CD1c-positive myeloid dendritic cell (primary cell): ENCODE results near the gene VCP.
A peak's percentile ranks its signal among the peaks of the same experiment; 100 is the strongest.
"Not testable (repeated sequence)": the region's sequence is repeated elsewhere in the genome, so short reads cannot be mapped to it uniquely, and the experiment has no call there.

Experiments
- DNase-seq: peaks from one replicate; pipeline ENCODE4 v3.0.0-alpha.2; 2016; ENCODE audit errors: extremely low spot score

VCP gene

DNA sequence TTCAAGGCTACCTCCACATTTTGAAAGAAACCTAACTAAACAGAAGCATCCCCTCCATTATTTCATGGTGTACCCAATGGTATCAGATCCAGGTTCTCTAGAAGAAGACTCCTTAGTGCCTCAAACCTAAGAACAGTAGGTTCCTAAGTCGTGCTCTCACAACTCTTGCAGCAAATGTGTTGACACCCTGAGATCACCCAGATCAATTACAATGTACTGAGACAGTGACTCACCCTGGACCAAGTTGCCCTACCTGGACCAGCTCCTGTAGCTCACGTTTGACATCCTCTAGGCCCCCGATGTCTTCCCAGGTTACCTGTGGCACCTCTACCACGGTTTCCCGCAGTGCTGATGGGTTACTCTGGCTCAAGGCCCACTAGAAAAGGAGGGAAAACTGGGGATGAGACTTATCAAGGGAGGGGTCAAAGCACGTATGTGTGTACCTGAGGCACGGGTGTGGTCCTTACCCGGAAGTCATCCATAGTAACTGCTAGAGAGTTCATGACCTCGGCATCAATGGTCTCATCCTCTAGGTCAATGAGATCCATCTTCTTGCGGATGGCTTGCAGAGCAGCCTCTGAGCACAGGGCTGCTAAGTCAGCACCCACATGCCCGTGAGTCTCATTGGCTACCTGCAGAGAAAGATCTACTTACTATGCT is 11.7 kb downstream of the VCP start:
- DNase-seq, result no peak

DNA sequence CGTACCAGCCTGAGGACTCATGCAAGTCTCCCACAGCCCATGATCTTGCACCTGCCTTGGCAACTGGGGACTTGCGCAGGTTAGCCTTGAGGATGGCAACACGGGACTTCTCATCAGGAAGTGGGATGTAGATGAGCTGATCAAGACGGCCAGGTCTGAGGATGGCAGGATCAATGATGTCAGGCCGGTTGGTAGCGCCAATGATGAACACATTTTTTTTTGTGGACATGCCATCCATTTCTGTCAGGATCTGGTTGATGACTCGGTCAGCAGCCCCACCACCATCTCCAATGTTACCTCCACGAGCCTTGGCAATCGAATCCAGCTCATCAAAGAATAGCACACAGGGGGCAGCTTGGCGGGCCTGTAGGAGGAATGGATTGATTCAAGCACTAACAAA is 13.0 kb downstream of the VCP start:
- no peak for DNase-seq

DNA sequence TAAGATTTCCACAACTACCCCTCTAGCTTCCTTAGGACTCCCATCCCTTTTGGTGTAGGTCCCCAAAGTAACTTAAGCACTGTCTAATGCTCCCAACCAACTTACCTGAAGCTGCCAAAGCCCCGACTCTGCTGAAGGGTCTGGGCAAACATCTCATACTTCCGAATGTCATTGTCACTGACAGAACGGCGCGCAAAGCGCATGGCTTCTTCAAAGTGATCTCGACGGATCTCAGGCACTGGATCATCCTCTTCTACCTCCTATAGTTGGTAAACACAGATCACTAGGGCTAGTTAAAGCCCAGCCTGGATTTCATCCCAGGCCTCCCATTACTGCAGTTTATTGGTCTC is 15.2 kb downstream of the VCP start:
- no peak for DNase-seq

- no peak for DNase-seq
Measured at GRCh38 chr9:35056571-35057270, 15.7 kb downstream of the VCP start.

DNA sequence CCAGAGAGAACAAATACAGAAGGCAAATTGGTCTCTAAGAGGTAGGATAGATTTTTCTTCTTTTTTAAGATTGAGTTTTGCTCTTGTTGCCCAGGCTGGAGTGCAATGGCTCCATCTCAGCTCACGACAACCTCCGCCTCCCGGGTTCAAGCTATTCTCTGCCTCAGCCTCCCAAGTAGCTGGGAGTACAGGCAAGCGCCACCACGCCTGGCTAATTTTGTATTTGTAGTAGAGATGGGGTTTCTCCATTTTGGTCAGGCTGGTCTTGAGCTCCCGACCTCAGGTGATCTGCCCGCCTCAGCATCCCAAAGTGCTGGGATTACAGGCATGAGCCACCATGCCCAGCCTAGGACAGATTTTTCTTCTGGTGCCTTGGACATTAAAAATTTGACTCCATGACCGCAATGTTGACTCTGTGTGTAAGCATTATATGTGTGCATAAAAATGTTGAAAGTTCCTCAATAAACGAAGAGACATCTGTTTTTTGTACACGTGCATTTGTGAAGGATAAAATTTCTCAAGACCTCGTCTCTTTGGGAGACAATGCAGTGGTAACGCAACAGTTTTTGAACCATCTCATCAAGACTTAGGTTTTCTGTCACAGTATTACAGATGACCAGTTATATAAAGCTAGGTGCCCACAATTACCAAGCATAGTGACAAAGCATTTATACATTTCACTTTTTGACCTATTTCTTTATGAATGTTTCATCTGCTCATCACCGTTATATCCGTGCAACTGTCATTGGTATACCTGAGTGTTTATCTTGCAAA is 17.4 kb downstream of the VCP start:
- DNase-seq, result no peak

DNA sequence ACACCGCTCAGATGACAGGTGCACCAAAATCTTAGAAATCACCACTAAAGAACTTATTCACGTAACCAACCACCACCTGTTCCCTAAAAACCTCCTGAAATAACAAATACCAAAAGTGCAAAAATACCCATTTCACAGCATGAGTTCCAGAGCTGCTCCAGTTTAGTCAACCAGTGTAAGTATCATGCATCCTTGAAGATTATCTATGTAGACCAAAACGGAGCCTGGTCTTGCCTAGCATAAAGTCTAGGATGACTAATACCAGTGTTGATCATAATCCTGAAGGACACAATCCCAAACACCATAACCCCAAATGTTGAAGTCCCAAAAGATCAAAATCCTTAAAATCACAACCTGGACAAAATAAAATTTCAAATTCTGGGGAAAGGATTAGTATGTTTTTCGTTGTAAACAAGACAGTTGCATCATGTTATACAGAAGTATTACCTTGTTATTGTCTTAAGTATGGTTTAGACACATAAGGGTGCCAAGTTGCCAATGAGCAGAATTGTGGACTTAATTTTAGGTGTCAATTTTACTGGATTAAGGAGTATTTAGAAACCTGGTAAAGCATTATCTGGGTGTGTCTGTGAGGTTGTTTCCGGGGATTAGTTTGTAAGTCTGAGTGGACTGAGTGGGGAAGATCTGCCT is 18.1 kb downstream of the VCP start:
- no peak for DNase-seq

GRCh38 chr9:35051069-35051967 is 21.1 kb downstream of the VCP start:
- peak; percentile 54 for DNase-seq

DNA sequence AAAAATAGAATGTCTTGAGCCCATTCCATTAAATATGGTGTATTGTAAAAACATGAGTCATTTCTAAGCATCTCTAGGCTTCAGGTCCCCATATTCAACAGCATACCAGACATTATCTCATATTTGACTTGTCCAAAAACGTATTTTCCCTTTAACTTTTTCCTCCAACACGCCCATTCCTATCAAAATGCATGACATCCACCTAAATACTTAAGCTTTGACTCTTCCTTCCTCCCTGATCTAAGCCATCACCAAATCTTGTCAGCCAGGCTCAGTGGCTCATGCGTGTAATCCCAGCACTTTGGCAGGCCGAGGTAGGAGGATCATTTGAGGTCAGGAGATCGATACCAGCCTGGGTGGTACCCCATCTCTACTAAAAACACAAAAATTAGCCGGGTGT is 23.9 kb downstream of the VCP start:
- DNase-seq, result no peak

DNA sequence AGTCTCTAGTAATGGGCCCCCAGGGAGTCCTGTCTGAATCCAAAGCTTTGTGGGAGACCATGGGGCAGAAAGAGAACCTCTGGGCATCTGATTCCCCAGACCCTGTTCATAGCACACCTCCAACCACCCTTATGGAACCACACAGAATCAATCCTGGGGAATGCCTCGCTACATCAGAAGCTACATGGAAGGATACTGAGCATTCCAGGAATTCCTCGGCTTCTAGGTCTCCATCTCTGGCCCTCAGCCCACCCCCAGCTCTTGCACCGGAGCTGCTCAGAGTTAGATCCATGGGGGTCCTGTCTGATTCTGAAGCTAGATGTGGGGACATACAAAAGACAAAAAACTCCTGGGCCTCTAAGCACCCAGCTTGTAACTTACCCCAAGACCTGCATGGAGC is 28.4 kb downstream of the VCP start:
- DNase-seq, result no peak

DNA sequence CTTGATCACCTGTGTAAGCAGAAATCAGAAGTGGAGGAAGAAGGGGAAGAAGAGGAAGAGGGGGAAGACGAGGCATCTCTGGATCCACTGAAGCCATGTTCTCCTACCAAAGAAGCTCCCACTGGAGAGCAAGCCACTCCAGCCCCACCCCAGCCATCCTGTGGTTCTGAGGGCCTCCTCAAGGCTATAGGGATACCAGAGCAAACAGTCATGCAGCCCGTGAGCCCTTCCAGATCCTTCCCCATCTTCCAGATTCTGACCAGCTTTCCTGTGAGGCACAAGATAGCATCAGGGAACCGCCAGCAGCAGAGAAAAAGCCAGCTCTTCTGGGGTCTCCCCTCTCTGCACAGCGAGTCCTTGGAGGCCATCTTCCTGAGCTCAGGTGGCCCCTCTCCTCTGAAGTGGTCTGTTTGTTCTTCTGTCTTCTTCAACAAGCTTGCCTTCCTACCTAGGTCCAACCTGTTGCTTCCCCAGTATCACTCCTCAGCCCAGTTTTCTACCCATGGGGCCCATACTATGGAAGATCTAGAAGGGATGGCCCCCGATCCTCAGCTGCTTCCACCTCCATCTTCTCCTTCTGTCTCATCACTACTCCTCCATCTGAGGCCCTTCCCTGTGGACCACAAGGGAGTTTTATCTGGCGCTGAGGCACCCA is 29.4 kb downstream of the VCP start:
- no peak for DNase-seq

DNA sequence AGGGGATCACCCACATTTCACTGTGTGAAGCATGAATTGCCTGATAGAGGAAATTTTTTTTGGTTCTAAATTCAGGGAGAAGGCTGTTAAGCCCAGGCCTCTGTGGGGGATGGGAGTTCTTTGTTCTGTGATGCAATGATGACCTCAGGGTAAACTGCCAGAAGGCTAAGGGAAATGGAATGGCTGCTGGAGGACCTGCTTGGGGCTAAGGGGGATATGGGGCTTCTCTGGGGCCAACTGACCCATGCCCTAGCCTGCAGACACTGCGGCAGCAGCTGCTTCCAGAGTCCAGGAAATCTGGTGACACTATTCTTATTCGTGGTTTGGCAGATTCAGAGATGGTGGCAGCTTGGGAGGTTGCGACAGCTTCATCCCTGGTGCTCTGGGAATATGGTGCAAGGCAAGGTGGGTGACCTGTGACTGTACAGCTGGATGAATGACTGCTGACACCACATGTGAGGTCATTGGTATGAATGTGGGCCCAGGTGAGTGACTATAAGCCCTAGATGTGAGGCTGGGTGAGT is 30.3 kb downstream of the VCP start:
- no peak for DNase-seq

DNA sequence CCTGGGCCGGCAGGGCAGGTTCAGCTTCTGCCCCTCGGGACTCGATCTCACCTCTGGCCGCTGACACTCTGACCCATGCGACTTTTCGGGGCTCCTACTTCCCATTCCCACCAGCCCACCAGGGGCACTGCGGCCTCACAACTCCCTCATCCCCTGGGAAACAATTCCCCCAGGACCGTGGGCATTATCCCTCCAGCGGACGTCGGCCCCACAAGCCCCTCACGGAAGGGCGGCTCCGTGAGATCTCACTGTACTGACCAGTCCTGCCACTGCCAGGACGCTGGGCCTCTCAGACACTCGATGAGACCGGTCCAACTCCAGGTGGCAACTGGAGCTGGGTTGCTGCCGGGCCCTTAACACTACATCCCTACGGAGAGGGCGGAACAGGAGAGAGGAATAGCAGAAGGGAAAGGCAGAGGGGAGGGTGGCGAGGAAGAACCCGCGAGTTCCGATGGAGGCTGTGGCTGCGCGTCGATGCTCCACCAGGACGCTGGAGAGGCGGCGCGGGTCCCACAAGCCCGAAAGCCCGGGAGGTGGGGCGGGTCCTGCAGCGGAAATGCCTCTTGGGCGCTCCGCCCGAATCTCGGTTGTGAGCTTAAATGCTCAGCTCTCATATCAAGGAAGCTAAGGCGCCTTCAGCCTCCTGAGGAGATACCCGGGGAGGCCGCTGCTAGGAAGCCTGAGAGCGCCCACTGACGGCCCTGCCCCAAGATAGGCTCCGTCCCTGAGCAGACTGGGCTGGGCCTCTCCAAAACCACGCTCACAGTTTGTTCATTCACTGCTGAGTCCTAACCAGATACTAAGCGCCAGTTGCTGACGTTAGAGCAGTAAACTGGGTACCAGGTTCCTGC is 36.3 kb downstream of the VCP start:
- DNase-seq, result no peak

GRCh38 chr9:35033101-35033500 is 39.3 kb downstream of the VCP start:
- DNase-seq, result no peak

GRCh38 chr9:35029852-35030251 is 42.6 kb downstream of the VCP start:
- DNase-seq, result no peak

DNA sequence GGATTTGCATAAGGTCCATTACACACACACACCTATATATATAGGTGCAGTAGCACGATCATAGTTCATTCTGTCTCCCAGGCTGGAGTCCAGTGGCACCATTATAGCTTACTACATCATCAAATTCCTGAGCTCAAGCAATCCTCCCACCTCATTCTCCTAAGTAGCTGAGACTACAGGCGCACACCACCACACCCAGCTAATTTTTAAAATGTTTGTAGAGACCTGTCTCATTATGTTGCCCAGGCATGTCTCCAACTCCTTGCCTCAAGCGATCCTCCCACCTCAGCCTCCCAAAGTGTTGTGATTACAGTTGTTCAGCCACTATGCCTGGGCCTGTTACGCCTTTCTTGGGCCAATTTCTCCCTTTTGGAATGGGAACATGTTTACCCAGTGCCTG is 43.2 kb downstream of the VCP start:
- DNase-seq, result no peak

- no peak for DNase-seq
Measured at GRCh38 chr9:35028341-35028740, 44.1 kb downstream of the VCP start.

- DNase-seq, result no peak
Measured at GRCh38 chr9:35027860-35028259, 44.6 kb downstream of the VCP start.

GRCh38 chr9:35027374-35027773 is 45.1 kb downstream of the VCP start:
- no peak for DNase-seq

DNA sequence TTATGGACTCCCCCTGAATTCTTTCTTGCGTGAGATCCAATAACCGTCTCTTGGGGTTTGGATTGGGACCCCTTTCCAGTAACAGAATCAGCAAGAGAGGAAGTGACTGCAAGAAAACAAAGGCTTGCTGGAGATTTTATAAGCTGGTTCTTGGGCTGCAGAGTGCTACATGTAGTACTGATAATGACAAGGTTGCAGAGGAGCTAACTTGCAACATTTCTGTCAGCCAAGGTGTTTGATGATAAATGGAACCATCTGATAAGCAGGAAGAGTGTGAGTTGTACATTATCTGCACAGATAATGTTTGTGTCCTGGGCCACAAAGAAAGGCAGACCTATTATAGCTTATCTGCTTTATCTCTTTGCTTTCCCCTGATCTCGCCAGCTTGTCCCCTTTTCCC is 45.8 kb downstream of the VCP start:
- DNase-seq, result no peak

- DNase-seq, result not testable (repeated sequence)
Measured at GRCh38 chr9:35023443-35023842, 49.0 kb downstream of the VCP start.
